ENCODE data around the gene CALML6. TPM values are rescaled to one million over a fixed set of nuclear protein-coding genes. Genes with fewer than 3 reads are reported as not detected.

The CALML6 gene
- polyA plus RNA-seq (2013, experiment 1 of 2) = 0.30 TPM
- polyA plus RNA-seq (2013, experiment 2 of 2) = 0.13 TPM

GRCh38 chr1:1914971-1915692 lies at the start of gene CALML6:
Gene CALML6, plus strand, starts transcription at chr1:1915260. Its CDS starts 21 bp downstream, at chr1:1915281.
- 94% methylated on average over 15 of the region's 15 CpGs for WGBS
- Histone ChIP-seq H3K9me3 (ENCODE audit: insufficient read depth, low read depth, low read length) (no peaks in the 10 kb centered on the region), H3K4me3 (ENCODE audit: low read length) (no peak within 1 kb of the TSS), H3K4me1 (ENCODE audit: insufficient read depth, low read length) (no peaks in the 10 kb centered on the region), H3K9ac (ENCODE audit: low read depth, low read length) (no peak within 1 kb of the TSS), H3K27me3 (ENCODE audit: insufficient read depth, low read length) (peaks cover 13% of the 10 kb centered on the region; the same call in 1 of the 2 replicates), H3K27ac (ENCODE audit: low read depth, low read length) (no peak within 1 kb of the TSS), H3K36me3 (ENCODE audit: insufficient read depth, low read length) (no peaks in the 10 kb centered on the region)

GRCh38 chr1:1867164-1867563 lies 47.9 kb upstream of the CALML6 start:
- Histone ChIP-seq H3K36me3 (ENCODE audit: insufficient read depth, low read length) (peaks cover 4% of the 10 kb centered on the region), H3K27me3 (ENCODE audit: insufficient read depth, low read length) (no peaks in the 10 kb centered on the region), H3K27ac (ENCODE audit: low read depth, low read length) (no peak overlapping the region), H3K9me3 (ENCODE audit: insufficient read depth, low read depth, low read length) (no peaks in the 10 kb centered on the region), H3K4me1 (ENCODE audit: insufficient read depth, low read length) (no peaks in the 10 kb centered on the region), H3K9ac (ENCODE audit: low read depth, low read length) (no peak overlapping the region), H3K4me3 (ENCODE audit: low read length) (no peak overlapping the region)
- WGBS = 95% methylated on average over 3 of the region's 3 CpGs

- no peaks in the 10 kb centered on the region for H3K27me3 ChIP-seq (ENCODE audit: insufficient read depth, low read length)
- H3K36me3 ChIP-seq (ENCODE audit: insufficient read depth, low read length) = peaks cover 15% of the 10 kb centered on the region
- WGBS = 96% methylated on average over 4 of the region's 4 CpGs
- H3K9me3 ChIP-seq (ENCODE audit: insufficient read depth, low read depth, low read length) = no peaks in the 10 kb centered on the region
- no peak overlapping the region for H3K4me3 ChIP-seq (ENCODE audit: low read length)
- H3K4me1 ChIP-seq (ENCODE audit: insufficient read depth, low read length) = no peaks in the 10 kb centered on the region
- H3K9ac ChIP-seq (ENCODE audit: low read depth, low read length) = no peak overlapping the region
- H3K27ac ChIP-seq (ENCODE audit: low read depth, low read length) = no peak overlapping the region
Measured at GRCh38 chr1:1869469-1869868, 45.6 kb upstream of the CALML6 start.

GRCh38 chr1:1872329-1872994 lies 42.6 kb upstream of the CALML6 start:
- H3K4me1 ChIP-seq (ENCODE audit: insufficient read depth, low read length) = no peaks in the 10 kb centered on the region
- H3K9ac ChIP-seq (ENCODE audit: low read depth, low read length) = no peak overlapping the region
- H3K27me3 ChIP-seq (ENCODE audit: insufficient read depth, low read length) = no peaks in the 10 kb centered on the region
- H3K27ac ChIP-seq (ENCODE audit: low read depth, low read length) = no peak overlapping the region
- 95% methylated on average over 10 of the region's 11 CpGs for WGBS
- H3K4me3 ChIP-seq (ENCODE audit: low read length) = no peak overlapping the region
- H3K36me3 ChIP-seq (ENCODE audit: insufficient read depth, low read length) = peaks cover 38% of the 10 kb centered on the region
- no peaks in the 10 kb centered on the region for H3K9me3 ChIP-seq (ENCODE audit: insufficient read depth, low read depth, low read length)

- no peak overlapping the region for H3K27ac ChIP-seq (ENCODE audit: low read depth, low read length)
- peaks cover 43% of the 10 kb centered on the region for H3K36me3 ChIP-seq (ENCODE audit: insufficient read depth, low read length)
Measured at GRCh38 chr1:1873186-1873585, 41.9 kb upstream of the CALML6 start.

GRCh38 chr1:1874901-1875300 lies 40.2 kb upstream of the CALML6 start:
- Histone ChIP-seq H3K27ac (ENCODE audit: low read depth, low read length) (no peak overlapping the region), H3K27me3 (ENCODE audit: insufficient read depth, low read length) (no peaks in the 10 kb centered on the region), H3K9me3 (ENCODE audit: insufficient read depth, low read depth, low read length) (no peaks in the 10 kb centered on the region), H3K4me3 (ENCODE audit: low read length) (no peak overlapping the region), H3K36me3 (ENCODE audit: insufficient read depth, low read length) (peaks cover 43% of the 10 kb centered on the region), H3K4me1 (ENCODE audit: insufficient read depth, low read length) (no peaks in the 10 kb centered on the region), H3K9ac (ENCODE audit: low read depth, low read length) (no peak overlapping the region)
- 95% methylated on average over 7 of the region's 7 CpGs for WGBS

More at GRCh38 chr1:1873186-1873585, 41.9 kb upstream of the CALML6 start:
- WGBS = 92% methylated on average over 2 of the region's 2 CpGs
- Histone ChIP-seq H3K9ac (ENCODE audit: low read depth, low read length) (no peak overlapping the region), H3K4me1 (ENCODE audit: insufficient read depth, low read length) (no peaks in the 10 kb centered on the region), H3K27me3 (ENCODE audit: insufficient read depth, low read length) (no peaks in the 10 kb centered on the region), H3K9me3 (ENCODE audit: insufficient read depth, low read depth, low read length) (no peaks in the 10 kb centered on the region), H3K4me3 (ENCODE audit: low read length) (no peak overlapping the region)

GRCh38 chr1:1875932-1876331 lies 39.1 kb upstream of the CALML6 start:
- no peak overlapping the region; the same call in 1 of the 2 replicates for H3K27ac ChIP-seq (ENCODE audit: low read depth, low read length)
- H3K36me3 ChIP-seq (ENCODE audit: insufficient read depth, low read length) = peaks cover 43% of the 10 kb centered on the region

GRCh38 chr1:1876335-1876930 lies 38.6 kb upstream of the CALML6 start:
- WGBS = 98% methylated on average over 11 of the region's 11 CpGs
- 0 out of 2 replicates have a peak, but pooled peaks cover under 1% of the 10 kb centered on the region for H3K4me1 ChIP-seq (ENCODE audit: insufficient read depth, low read length)

More at GRCh38 chr1:1875932-1876331, 39.1 kb upstream of the CALML6 start:
- Histone ChIP-seq H3K27me3 (ENCODE audit: insufficient read depth, low read length) (no peaks in the 10 kb centered on the region), H3K4me3 (ENCODE audit: low read length) (no peak overlapping the region), H3K9me3 (ENCODE audit: insufficient read depth, low read depth, low read length) (no peaks in the 10 kb centered on the region), H3K9ac (ENCODE audit: low read depth, low read length) (no peak overlapping the region), H3K4me1 (ENCODE audit: insufficient read depth, low read length) (no peaks in the 10 kb centered on the region)
- 100% methylated on average over 1 of the region's 1 CpG for WGBS

GRCh38 chr1:1877865-1878436 lies 37.1 kb upstream of the CALML6 start:
- 88% methylated on average over 5 of the region's 5 CpGs for WGBS
- H3K9ac ChIP-seq (ENCODE audit: low read depth, low read length) = no peak overlapping the region
- no peaks in the 10 kb centered on the region for H3K27me3 ChIP-seq (ENCODE audit: insufficient read depth, low read length)
- H3K4me3 ChIP-seq (ENCODE audit: low read length) = no peak overlapping the region
- H3K36me3 ChIP-seq (ENCODE audit: insufficient read depth, low read length) = peaks cover 43% of the 10 kb centered on the region
- peaks cover 7% of the 10 kb centered on the region; the same call in 1 of the 2 replicates for H3K4me1 ChIP-seq (ENCODE audit: insufficient read depth, low read length)
- no peaks in the 10 kb centered on the region for H3K9me3 ChIP-seq (ENCODE audit: insufficient read depth, low read depth, low read length)
- H3K27ac ChIP-seq (ENCODE audit: low read depth, low read length) = no peak overlapping the region

More at GRCh38 chr1:1876335-1876930, 38.6 kb upstream of the CALML6 start:
- Histone ChIP-seq H3K27me3 (ENCODE audit: insufficient read depth, low read length) (no peaks in the 10 kb centered on the region), H3K27ac (ENCODE audit: low read depth, low read length) (no peak overlapping the region), H3K9ac (ENCODE audit: low read depth, low read length) (no peak overlapping the region), H3K36me3 (ENCODE audit: insufficient read depth, low read length) (peaks cover 43% of the 10 kb centered on the region), H3K4me3 (ENCODE audit: low read length) (no peak overlapping the region), H3K9me3 (ENCODE audit: insufficient read depth, low read depth, low read length) (no peaks in the 10 kb centered on the region)

- Histone ChIP-seq H3K9ac (ENCODE audit: low read depth, low read length) (no peak overlapping the region), H3K4me1 (ENCODE audit: insufficient read depth, low read length) (peaks cover 7% of the 10 kb centered on the region; the same call in 1 of the 2 replicates), H3K4me3 (ENCODE audit: low read length) (no peak overlapping the region), H3K27me3 (ENCODE audit: insufficient read depth, low read length) (no peaks in the 10 kb centered on the region), H3K27ac (ENCODE audit: low read depth, low read length) (no peak overlapping the region), H3K9me3 (ENCODE audit: insufficient read depth, low read depth, low read length) (no peaks in the 10 kb centered on the region), H3K36me3 (ENCODE audit: insufficient read depth, low read length) (peaks cover 31% of the 10 kb centered on the region)
- WGBS = 96% methylated on average over 5 of the region's 5 CpGs
Measured at GRCh38 chr1:1879942-1880341, 35.1 kb upstream of the CALML6 start.

All from HUES64 (cell line).